Body of pancreas (tissue), 4 donors: ENCODE results near the gene TNFRSF18. TPM values are rescaled to one million over a fixed set of nuclear protein-coding genes. Genes with fewer than 3 reads are reported as not detected.

Experiments used
- ATAC-seq: fragments of 150-250 bp; one replicate; pipeline ENCODE4 v1.9.1; 2016
- DNase-seq, 4 donors: peaks; one replicate each; pipeline ENCODE4 v3.0.0-alpha.2; 2019
- H3K27ac ChIP-seq, 4 donors: fragments of 200-600 bp; sonication (generic); 1 replicate in 3 of 4; 2 replicates in 1 of 4; pipeline versions ENCODE4 v1.5.1 to v1.6.1; 2016 to 2019; ENCODE audit warnings: mild to moderate bottlenecking in 1 of 4, mixed read lengths in 1 of 4, moderate library complexity in 1 of 4
- H3K27me3 ChIP-seq, 2 donors: fragments of 200-600 bp; sonication (generic); one replicate each; pipeline ENCODE4 v1.6.0; 2016; ENCODE audit warnings: mild to moderate bottlenecking in 1 of 2
- H3K36me3 ChIP-seq, 2 donors: fragments of 200-600 bp; sonication (generic); replicated peaks in 1 of 2; 2 replicates each; pipeline ENCODE4 v1.5.1; 2016; ENCODE audit warnings: low read depth in 2 of 2; ENCODE audit not compliant: insufficient read depth in 1 of 2
- H3K4me1 ChIP-seq: fragments of 200-600 bp; sonication (generic); one replicate; pipeline ENCODE4 v1.6.0; 2016
- H3K4me3 ChIP-seq, 2 donors: fragments of 200-600 bp; sonication (generic); 1 replicate in 1 of 2; 2 replicates in 1 of 2; pipeline ENCODE4 v1.5.1; 2016 to 2019
- H3K9me3 ChIP-seq, 3 donors: fragments of 200-600 bp; sonication (generic); 1 replicate in 2 of 3; 2 replicates in 1 of 3; pipeline ENCODE4 v1.5.1; 2016
- POLR2A ChIP-seq, 3 donors: fragments of 450-650 bp; IDR thresholded peaks; one replicate each; pipeline ENCODE4 v1.6.1; 2016; ENCODE audit warnings: antibody characterized with exemption in 3 of 3, mild to moderate bottlenecking in 2 of 3
- WGBS, 2 donors: methylation state at CpG; one replicate each; pipeline ENCODE4 v1.1.5; 2017; 5-methylcytosine and 5-hydroxymethylcytosine counted together
- intact Hi-C: fragments of 100-400 bp; cut with DNase I; formaldehyde crosslinking; loops from one replicate; pipeline ENCODE4 v1.15.1; 2023
- total RNA-seq, 2 donors: library from RNA; depleted of rRNA; stranded (reverse); fragments of >200 nt; gene quantifications; one replicate each; pipeline ENCODE4 v1.1.0, GENCODE V29; 2016
- TF ChIP-seq, protein P1 (sequence below), 7 experiments: fragments of 450-650 bp in 4 of 7; fragments of 200-600 bp in 3 of 7; sonication (generic) in 3 of 7; IDR thresholded peaks; one replicate each; pipeline ENCODE4 v1.5.1; 2016 to 2019; ENCODE audit warnings: antibody characterized with exemption in 7 of 7

TNFRSF18 gene
- total RNA-seq, 2 donors from 2014 or later, result not detected

- DNase-seq (no peak), ATAC-seq (no peak)
- intact Hi-C loops, result no loop called here
- Histone ChIP-seq H3K27me3 (no peaks in the 10 kb centered on the region), H3K4me3 (no peak within 1 kb of the TSS), H3K9me3 (no peaks in the 10 kb centered on the region), H3K27ac (no peak within 1 kb of the TSS), H3K36me3 (peaks cover 0 to 2% of the 10 kb centered on the region in 2 donors), H3K4me1 (no peaks in the 10 kb centered on the region)
- WGBS, 2 donors, result 55 to 66% methylated on average over 23 to 24 of the region's 56 CpGs
- TF ChIP-seq, protein P1, sequence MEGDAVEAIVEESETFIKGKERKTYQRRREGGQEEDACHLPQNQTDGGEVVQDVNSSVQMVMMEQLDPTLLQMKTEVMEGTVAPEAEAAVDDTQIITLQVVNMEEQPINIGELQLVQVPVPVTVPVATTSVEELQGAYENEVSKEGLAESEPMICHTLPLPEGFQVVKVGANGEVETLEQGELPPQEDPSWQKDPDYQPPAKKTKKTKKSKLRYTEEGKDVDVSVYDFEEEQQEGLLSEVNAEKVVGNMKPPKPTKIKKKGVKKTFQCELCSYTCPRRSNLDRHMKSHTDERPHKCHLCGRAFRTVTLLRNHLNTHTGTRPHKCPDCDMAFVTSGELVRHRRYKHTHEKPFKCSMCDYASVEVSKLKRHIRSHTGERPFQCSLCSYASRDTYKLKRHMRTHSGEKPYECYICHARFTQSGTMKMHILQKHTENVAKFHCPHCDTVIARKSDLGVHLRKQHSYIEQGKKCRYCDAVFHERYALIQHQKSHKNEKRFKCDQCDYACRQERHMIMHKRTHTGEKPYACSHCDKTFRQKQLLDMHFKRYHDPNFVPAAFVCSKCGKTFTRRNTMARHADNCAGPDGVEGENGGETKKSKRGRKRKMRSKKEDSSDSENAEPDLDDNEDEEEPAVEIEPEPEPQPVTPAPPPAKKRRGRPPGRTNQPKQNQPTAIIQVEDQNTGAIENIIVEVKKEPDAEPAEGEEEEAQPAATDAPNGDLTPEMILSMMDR (IDR thresholded peaks at IDR 0.05), result no peak
- no peak for TF ChIP-seq POLR2A (IDR thresholded peaks at IDR 0.05)
Measured at GRCh38 chr1:1213345-1214265, 7.2 kb upstream of the TNFRSF18 start, which contains the start of gene TNFRSF4. TSS of gene TNFRSF4 (minus strand) at chr1:1214153. CDS start at chr1:1214127, 26 bp downstream.

DNA sequence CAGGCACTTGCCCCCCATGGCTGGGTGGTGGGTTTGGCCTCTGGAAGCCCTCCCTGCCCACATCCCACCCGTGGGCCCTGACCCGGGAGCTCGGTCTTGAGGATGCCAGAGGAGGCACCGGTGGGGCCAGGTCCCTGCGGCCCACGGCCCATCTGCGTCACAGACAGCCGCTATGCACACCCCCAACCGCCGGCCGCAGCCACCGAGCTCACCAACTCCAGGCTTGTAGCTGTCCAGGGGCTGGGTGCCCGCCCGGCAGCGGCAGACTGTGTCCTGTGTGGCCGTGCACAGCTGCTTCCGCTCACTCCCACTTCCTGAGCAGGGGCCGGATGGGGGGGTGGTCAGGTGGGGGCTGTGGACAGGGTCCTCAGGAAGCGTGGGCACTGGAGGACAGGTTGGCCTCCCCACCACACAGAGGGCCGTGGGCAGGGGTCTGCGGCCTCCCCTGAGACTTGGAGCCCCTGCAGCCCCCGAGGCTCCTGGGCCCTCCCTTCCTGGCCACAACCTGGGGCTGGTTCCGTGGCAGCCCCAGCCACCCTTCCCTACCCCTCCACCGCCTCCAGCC is 6.5 kb upstream of the TNFRSF18 start:
- Histone ChIP-seq H3K36me3 (peaks cover 0 to 2% of the 10 kb centered on the region in 2 donors), H3K27ac (no peak overlapping the region), H3K4me1 (peaks cover 4% of the 10 kb centered on the region), H3K4me3 (no peak overlapping the region), H3K27me3 (no peaks in the 10 kb centered on the region), H3K9me3 (no peaks in the 10 kb centered on the region)
- no peak for TF ChIP-seq POLR2A (IDR thresholded peaks at IDR 0.05)
- TF ChIP-seq, protein P1 (IDR thresholded peaks at IDR 0.05), result no peak
- 61 to 67% methylated on average over 11 to 18 of the region's 24 CpGs for WGBS, 2 donors
- intact Hi-C loops, result no loop called here
- ATAC-seq (peak; percentile 25), DNase-seq (peak in 1 of 4 donors; percentile 35)

GRCh38 chr1:1211541-1212441 is 5.4 kb upstream of the TNFRSF18 start:
- Histone ChIP-seq H3K27me3 (peaks cover 0 to 9% of the 10 kb centered on the region in 2 donors), H3K4me1 (peaks cover 5% of the 10 kb centered on the region), H3K27ac (no peak overlapping the region), H3K9me3 (no peaks in the 10 kb centered on the region), H3K36me3 (peaks cover 0 to 2% of the 10 kb centered on the region in 2 donors), H3K4me3 (no peak overlapping the region)
- DNase-seq, result no peak
- no peak for ATAC-seq
- TF ChIP-seq POLR2A (IDR thresholded peaks at IDR 0.05), result no peak
- TF ChIP-seq, protein P1 (IDR thresholded peaks at IDR 0.05), result no peak
- intact Hi-C loops, result no loop called here
- 82 to 89% methylated on average over 3 to 21 of the region's 28 CpGs for WGBS, 2 donors

DNA sequence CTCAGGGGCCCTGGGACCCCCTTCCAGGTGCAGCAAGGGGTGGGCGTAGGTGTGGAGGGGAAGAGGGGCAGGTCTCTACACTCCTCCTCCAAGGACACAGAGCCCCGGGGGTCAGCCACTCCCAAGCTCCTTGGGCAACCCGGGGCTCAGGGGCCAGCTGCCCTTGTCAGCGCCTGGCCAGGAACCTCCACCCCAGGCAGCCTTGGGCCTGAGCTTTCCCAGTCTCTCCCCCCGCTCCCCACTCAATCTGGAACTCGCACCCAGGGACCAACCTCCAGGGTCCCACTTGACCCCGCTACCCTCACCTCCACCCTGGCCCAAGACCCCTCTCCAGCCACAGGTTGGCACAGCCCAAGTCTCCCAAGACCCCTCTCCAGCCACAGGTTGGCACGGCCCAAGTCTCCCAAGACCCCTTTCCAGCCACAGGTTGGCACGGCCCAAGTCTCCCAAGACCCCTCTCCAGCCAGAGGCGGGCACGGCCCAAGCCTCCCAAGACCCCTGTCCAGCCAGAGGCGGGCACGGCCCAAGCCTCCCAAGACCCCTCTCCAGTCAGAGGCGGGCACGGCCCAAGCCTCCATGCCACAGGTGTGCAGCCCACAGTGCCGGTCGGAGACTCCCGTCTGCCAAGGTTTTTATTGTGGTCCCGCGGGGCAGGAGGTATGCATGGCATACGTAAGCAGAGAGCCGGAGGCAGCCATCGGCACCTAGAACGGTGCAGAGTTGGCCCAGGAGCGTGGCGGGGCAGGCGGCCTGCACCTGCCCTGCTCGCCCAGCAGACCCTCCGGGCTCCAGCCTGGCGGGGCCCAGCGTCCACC is 4.5 kb upstream of the TNFRSF18 start:
- intact Hi-C loops, result no loop called here
- WGBS, 2 donors, result 92 to 96% methylated on average over 9 to 28 of the region's 31 CpGs
- no peak overlapping the region for H3K27ac ChIP-seq
- no peak for ATAC-seq
- H3K27me3 ChIP-seq, result peaks cover 0 to 12% of the 10 kb centered on the region in 2 donors
- no peak overlapping the region for H3K4me3 ChIP-seq
- no peak for TF ChIP-seq POLR2A (IDR thresholded peaks at IDR 0.05)
- TF ChIP-seq, protein P1 (IDR thresholded peaks at IDR 0.05), result no peak
- no peaks in the 10 kb centered on the region for H3K36me3 ChIP-seq
- peaks cover 14% of the 10 kb centered on the region for H3K4me1 ChIP-seq
- DNase-seq, result no peak
- no peaks in the 10 kb centered on the region for H3K9me3 ChIP-seq
